Motor neuron (in vitro differentiated cells): ENCODE results near the gene FGFBP3. TPM values are rescaled to one million over a fixed set of nuclear protein-coding genes. Genes with fewer than 3 reads are reported as not detected.
A peak's percentile ranks its signal among the peaks of the same experiment; 100 is the strongest.
"Not testable (repeated sequence)": the region's sequence is repeated elsewhere in the genome, so short reads cannot be mapped to it uniquely, and the experiment has no call there.

Experiments used
- ATAC-seq, 8 experiments: fragments of 200-7000 bp; cut with Tn5 transposase; replicated peaks in 6 of 8; 2 replicates each; pipeline ENCODE4 v1.8.0; 2021; ENCODE audit warnings: mild to moderate bottlenecking in 8 of 8, moderate library complexity in 8 of 8
- H3K27ac ChIP-seq, 2 donors: fragments of 250-450 bp; sonication (Bioruptor Pico); 2 replicates each; pipeline ENCODE4 v1.9.0; 2021; ENCODE audit warnings: antibody characterized with exemption in 2 of 2, mild to moderate bottlenecking in 2 of 2, moderate library complexity in 1 of 2
- H3K4me1 ChIP-seq, 2 donors: fragments of 250-450 bp; sonication (Bioruptor Pico); replicated peaks in 1 of 2; 2 replicates each; pipeline ENCODE4 v1.6.1; 2021; ENCODE audit warnings: antibody characterized with exemption in 2 of 2, mild to moderate bottlenecking in 2 of 2, moderate library complexity in 1 of 2
- H3K4me3 ChIP-seq, 5 donors: fragments of 250-450 bp; sonication (Bioruptor Pico); 2 replicates each; pipeline ENCODE4 v1.9.0; 2021; ENCODE audit warnings: antibody characterized with exemption in 5 of 5, mild to moderate bottlenecking in 5 of 5, moderate library complexity in 4 of 5
- WGBS, 10 experiments: fragments of 450-650 bp; shearing (Covaris generic); methylation state at CpG; one replicate each; pipeline ENCODE4 v1.0.0; 2022; 5-methylcytosine and 5-hydroxymethylcytosine counted together
- in situ Hi-C, 9 experiments: fragments of 400-800 bp; cut with MboI; loops; one replicate each; pipeline ENCODE4 v1.15.0; 2021; ENCODE audit warnings: low sequenced_read_pairs in 9 of 9, low pct_unique_long_range_greater_than_20kb in 2 of 9; ENCODE audit not compliant: unreplicated experiment in 9 of 9
- total RNA-seq, 8 experiments: library from RNA; unstranded; fragments of 300-600 nt; gene quantifications; 2 replicates each; pipeline versions ENCODE4 v1.2.3 to v1.2.4, GENCODE V29; 2022

Gene FGFBP3
- total RNA-seq, 8 experiments from 2014 or later: 0.36 to 52.3 (median 10.4) TPM

GRCh38 chr10:91894261-91894685, 15.0 kb downstream of the FGFBP3 start:
- WGBS, 10 experiments: 78 to 100% (median 89%) methylated on average over 4 to 9 of the region's 14 CpGs; no CpG with 5 or more reads in 3 of the 10 experiments
- H3K4me1 ChIP-seq, H3K4me3 ChIP-seq, H3K27ac ChIP-seq, ATAC-seq: not testable (repeated sequence)
- in situ Hi-C loops: loop anchor here in 1 of 9 experiments (25.0 kb wide), 1 partner anchor 482 kb away; the partner anchor contains the start of gene HECTD2

- H3K4me1 ChIP-seq: peaks cover 7 to 8% of the 10 kb centered on the region in 2 donors
- no peak overlapping the region for H3K4me3 ChIP-seq
- WGBS, 10 experiments: 76 to 100% (median 93%) methylated on average over 1 to 2 of the region's 2 CpGs; no CpG with 5 or more reads in 4 of the 10 experiments
- in situ Hi-C loops: loop anchor here in 1 of 9 experiments (25.0 kb wide), 1 partner anchor 481 kb away; the partner anchor contains the start of gene HECTD2
- ATAC-seq: no peak
- no peak overlapping the region for H3K27ac ChIP-seq
Measured at GRCh38 chr10:91893051-91893450, 16.2 kb downstream of the FGFBP3 start.

GRCh38 chr10:91891125-91892001, 17.9 kb downstream of the FGFBP3 start:
- no peak overlapping the region for H3K27ac ChIP-seq
- WGBS, 10 experiments: 40 to 100% (median 83%) methylated on average over 1 of the region's 1 CpG; no CpG with 5 or more reads in 5 of the 10 experiments
- H3K4me1 ChIP-seq: peaks cover 15% of the 10 kb centered on the region in 2 donors
- in situ Hi-C loops: loop anchor here in 1 of 9 experiments (25.0 kb wide), 1 partner anchor 479 kb away; the partner anchor contains the start of gene HECTD2
- H3K4me3 ChIP-seq: no peak overlapping the region
- ATAC-seq: no peak

- peak overlapping the region; percentile 10 to 33 for H3K27ac ChIP-seq
- H3K4me3 ChIP-seq: peak overlapping the region; percentile 21 to 39 (median 32)
- H3K4me1 ChIP-seq: peaks cover 35 to 40% of the 10 kb centered on the region in 2 donors
- peak; percentile 67 to 94 (median 92) for ATAC-seq
- in situ Hi-C loops: loop anchor here in 1 of 9 experiments (25.0 kb wide), 1 partner anchor 475 kb away; the partner anchor contains the start of gene HECTD2
- WGBS, 10 experiments: 0 to 5% (median 2%) methylated on average over 4 to 33 of the region's 59 CpGs; no CpG with 5 or more reads in 1 of the 10 experiments
Measured at GRCh38 chr10:91887272-91888076, 21.8 kb downstream of the FGFBP3 start.

- Histone ChIP-seq H3K4me3 (peak overlapping the region in 4 of 5 donors; percentile 23 to 39 (median 34)), H3K4me1 (peaks cover 33 to 39% of the 10 kb centered on the region in 2 donors), H3K27ac (peak overlapping the region; percentile 7 to 16)
- no peak for ATAC-seq
- in situ Hi-C loops: loop anchor here in 1 of 9 experiments (25.0 kb wide), 1 partner anchor 475 kb away; the partner anchor contains the start of gene HECTD2
- WGBS, 10 experiments: 5 to 100% (median 10%) methylated on average over 1 to 6 of the region's 6 CpGs; no CpG with 5 or more reads in 3 of the 10 experiments
Measured at GRCh38 chr10:91886954-91887271, 22.4 kb downstream of the FGFBP3 start.

- in situ Hi-C loops: loop anchor here in 1 of 9 experiments (25.0 kb wide), 1 partner anchor 473 kb away; the partner anchor contains the start of gene HECTD2
- Histone ChIP-seq H3K4me3 (no peak overlapping the region), H3K4me1 (peaks cover 29 to 35% of the 10 kb centered on the region in 2 donors), H3K27ac (peak overlapping the region in 1 of 2 donors; percentile 88)
- no peak for ATAC-seq
- WGBS, 10 experiments: 89 to 100% (median 98%) methylated on average over 1 to 8 of the region's 9 CpGs; no CpG with 5 or more reads in 3 of the 10 experiments
Measured at GRCh38 chr10:91885362-91886079, 23.8 kb downstream of the FGFBP3 start.

- H3K27ac ChIP-seq: peak overlapping the region; percentile 77 to 88
- peaks cover 39 to 45% of the 10 kb centered on the region in 2 donors for H3K4me1 ChIP-seq
- no peak for ATAC-seq
- in situ Hi-C loops: loop anchor here in 1 of 9 experiments (25.0 kb wide), 1 partner anchor 472 kb away; the partner anchor contains the start of gene HECTD2
- H3K4me3 ChIP-seq: peak overlapping the region in 1 of 5 donors; percentile 18
- WGBS, 10 experiments: 60 to 100% (median 89%) methylated on average over 1 of the region's 1 CpG; no CpG with 5 or more reads in 2 of the 10 experiments
Measured at GRCh38 chr10:91884536-91884935, 24.8 kb downstream of the FGFBP3 start.

GRCh38 chr10:91883549-91884444, 25.5 kb downstream of the FGFBP3 start:
- peaks cover 44 to 50% of the 10 kb centered on the region in 2 donors for H3K4me1 ChIP-seq
- peak overlapping the region in 4 of 5 donors; percentile 2 to 18 (median 10) for H3K4me3 ChIP-seq
- H3K27ac ChIP-seq: peak overlapping the region; percentile 77 to 88
- WGBS, 10 experiments: 6 to 66% (median 15%) methylated on average over 4 to 10 of the region's 20 CpGs; no CpG with 5 or more reads in 2 of the 10 experiments
- in situ Hi-C loops: loop anchor here in 1 of 9 experiments (25.0 kb wide), 1 partner anchor 471 kb away; the partner anchor contains the start of gene HECTD2
- ATAC-seq: peak; percentile 7 to 60 (median 30)

GRCh38 chr10:91880310-91880709, 29.0 kb downstream of the FGFBP3 start:
- Histone ChIP-seq H3K4me3 (peak overlapping the region in 1 of 5 donors; percentile 0), H3K4me1 (peaks cover 36 to 39% of the 10 kb centered on the region in 2 donors), H3K27ac (peak overlapping the region; percentile 18 to 62)
- peak; percentile 2 to 94 (median 33) for ATAC-seq
- whole genome bisulfite sequencing, 10 experiments: 0 to 60% (median 24%) methylated on average over 1 to 3 of the region's 3 CpGs; no CpG with 5 or more reads in 2 of the 10 experiments
- in situ Hi-C loops: loop anchor here in 1 of 9 experiments (25.0 kb wide), 1 partner anchor 468 kb away; the partner anchor contains the start of gene HECTD2

GRCh38 chr10:91879515-91880170, 29.6 kb downstream of the FGFBP3 start:
- H3K27ac ChIP-seq: peak overlapping the region in 1 of 2 donors; percentile 62
- H3K4me1 ChIP-seq: peaks cover 32 to 35% of the 10 kb centered on the region in 2 donors
- in situ Hi-C loops: loop anchor here in 1 of 9 experiments (25.0 kb wide), 1 partner anchor 467 kb away; the partner anchor contains the start of gene HECTD2
- peak overlapping the region in 1 of 5 donors; percentile 0 for H3K4me3 ChIP-seq
- 0 to 23% (median 0%) methylated on average over 1 to 7 of the region's 7 CpGs; no CpG with 5 or more reads in 1 of the 10 experiments for WGBS, 10 experiments
- ATAC-seq: peak in 7 of 8 experiments; percentile 17 to 70 (median 62)
